ENCODE results near the gene TCOF1.

Gene TCOF1

DNA sequence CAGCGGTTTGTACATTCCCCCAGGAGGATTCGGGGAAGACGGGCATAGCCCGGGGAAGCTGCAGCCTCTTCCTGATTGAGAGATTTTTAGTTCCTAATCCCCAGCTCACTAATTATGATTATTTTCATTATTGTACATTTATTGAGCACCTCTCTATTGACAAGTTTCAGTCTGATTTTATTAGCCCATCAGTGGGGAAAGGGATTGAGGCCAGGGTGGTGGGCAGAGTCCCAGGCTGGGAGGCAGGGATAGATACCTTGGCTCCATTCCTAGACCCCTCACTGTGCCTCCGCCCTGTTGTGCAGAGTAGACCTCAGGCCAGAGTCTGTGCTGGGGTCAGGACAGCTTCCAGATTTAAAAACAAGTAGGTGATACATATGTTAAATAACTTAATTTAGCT lies 27.2 kb downstream of the TCOF1 start:
- TF ChIP-seq, protein P1, sequence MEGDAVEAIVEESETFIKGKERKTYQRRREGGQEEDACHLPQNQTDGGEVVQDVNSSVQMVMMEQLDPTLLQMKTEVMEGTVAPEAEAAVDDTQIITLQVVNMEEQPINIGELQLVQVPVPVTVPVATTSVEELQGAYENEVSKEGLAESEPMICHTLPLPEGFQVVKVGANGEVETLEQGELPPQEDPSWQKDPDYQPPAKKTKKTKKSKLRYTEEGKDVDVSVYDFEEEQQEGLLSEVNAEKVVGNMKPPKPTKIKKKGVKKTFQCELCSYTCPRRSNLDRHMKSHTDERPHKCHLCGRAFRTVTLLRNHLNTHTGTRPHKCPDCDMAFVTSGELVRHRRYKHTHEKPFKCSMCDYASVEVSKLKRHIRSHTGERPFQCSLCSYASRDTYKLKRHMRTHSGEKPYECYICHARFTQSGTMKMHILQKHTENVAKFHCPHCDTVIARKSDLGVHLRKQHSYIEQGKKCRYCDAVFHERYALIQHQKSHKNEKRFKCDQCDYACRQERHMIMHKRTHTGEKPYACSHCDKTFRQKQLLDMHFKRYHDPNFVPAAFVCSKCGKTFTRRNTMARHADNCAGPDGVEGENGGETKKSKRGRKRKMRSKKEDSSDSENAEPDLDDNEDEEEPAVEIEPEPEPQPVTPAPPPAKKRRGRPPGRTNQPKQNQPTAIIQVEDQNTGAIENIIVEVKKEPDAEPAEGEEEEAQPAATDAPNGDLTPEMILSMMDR (IDR thresholded peaks at IDR 0.05; ENCODE audit: control insufficient read depth, insufficient read depth, low read depth, low read length, missing control alignments): no peak
- DNase-seq (ENCODE audit: low read depth): no peak
- H3K4me3 ChIP-seq (ENCODE audit: control insufficient read depth, low read depth, low read length): no peak overlapping the region

DNA sequence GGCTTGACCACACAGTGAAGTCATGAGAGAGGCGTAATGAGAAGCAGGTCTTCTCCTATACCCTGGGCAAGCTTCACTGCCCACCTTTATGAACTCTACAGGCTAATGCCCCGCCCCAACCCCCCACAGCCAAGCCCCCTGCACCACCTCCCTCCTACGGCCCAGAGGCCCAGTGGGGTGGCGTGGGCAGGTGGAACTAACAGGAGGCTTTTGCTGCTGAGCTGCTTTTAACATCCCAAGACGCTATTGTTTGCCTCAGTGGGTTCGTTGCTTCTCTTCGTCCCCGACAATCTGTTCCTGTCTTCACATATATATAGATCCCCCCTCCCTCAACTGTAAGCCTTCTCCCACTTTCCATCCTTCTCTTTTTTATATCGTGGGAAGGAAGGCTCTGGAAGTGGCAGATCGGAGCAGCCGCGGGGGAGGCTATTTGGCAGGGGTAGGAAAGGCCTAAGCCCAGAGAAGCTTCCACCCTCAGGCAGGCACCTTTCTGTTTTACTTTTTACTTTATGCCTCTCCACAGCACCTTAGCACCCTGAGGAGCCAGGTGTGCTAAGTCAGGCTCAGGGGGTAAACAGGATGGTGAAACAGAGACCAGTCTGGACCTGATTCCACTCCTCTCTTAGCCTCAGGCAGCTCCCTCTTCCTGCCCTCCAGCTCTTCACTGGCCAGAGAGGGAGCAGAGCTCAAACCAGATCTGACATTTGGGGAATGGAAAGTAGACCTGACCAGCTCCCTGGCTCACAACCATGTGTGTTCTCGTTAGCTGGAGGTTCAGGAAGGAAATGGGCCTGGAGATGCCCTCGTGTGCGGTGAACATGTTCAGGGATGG lies 28.7 kb downstream of the TCOF1 start:
- TF ChIP-seq, protein P1 (IDR thresholded peaks at IDR 0.05; ENCODE audit: control insufficient read depth, insufficient read depth, low read depth, low read length, missing control alignments): no peak
- no peak overlapping the region for H3K4me3 ChIP-seq (ENCODE audit: control insufficient read depth, low read depth, low read length)
- no peak for DNase-seq (ENCODE audit: low read depth)

- no peak for DNase-seq (ENCODE audit: low read depth)
- no peak overlapping the region for H3K4me3 ChIP-seq (ENCODE audit: control insufficient read depth, low read depth, low read length)
- TF ChIP-seq, protein P1 (IDR thresholded peaks at IDR 0.05; ENCODE audit: control insufficient read depth, insufficient read depth, low read depth, low read length, missing control alignments): no peak
Observed at GRCh38 chr5:150389531-150390266, 32.2 kb downstream of the TCOF1 start.

DNA sequence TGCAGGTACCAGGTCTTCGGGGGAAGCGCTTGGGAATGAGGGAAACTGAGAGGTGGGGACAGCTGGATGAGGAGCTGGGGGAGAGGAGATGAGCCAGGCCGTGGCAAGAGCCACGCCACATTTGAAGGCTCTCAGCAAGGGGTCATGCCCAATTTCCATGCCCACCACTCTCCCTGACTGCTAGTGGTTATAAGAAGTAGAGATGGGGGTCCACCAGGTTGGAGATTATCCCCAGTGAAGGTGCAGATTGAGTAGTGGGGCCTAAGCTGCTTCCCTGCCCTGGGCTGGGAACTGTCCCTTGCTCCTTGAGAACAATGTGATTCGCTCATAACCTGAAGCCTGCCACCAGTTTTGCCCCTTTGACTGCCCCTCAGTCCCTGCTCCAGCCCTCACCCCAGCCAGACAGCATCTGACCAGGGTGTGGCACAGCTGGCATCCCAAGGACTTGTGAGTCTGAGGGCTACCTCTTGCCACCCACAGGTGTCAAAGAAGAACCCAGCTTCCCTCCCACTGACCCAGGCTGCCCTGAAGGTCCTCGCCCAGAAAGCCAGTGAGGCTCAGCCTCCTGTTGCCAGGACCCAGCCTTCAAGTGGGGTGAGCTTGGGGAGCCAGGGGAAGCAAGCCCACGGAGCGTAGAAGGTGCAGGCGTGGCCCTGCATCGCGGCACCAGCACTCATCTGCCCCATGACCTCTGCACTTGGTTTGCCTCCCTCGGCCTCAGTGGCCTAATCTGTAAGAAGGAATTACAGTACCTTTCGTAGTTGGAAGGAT lies 33.8 kb downstream of the TCOF1 start:
- DNase-seq (ENCODE audit: low read depth): no peak
- TF ChIP-seq, protein P1 (IDR thresholded peaks at IDR 0.05; ENCODE audit: control insufficient read depth, insufficient read depth, low read depth, low read length, missing control alignments): no peak
- no peak overlapping the region for H3K4me3 ChIP-seq (ENCODE audit: control insufficient read depth, low read depth, low read length)

GRCh38 chr5:150391986-150392385 lies 34.5 kb downstream of the TCOF1 start:
- TF ChIP-seq, protein P1 (IDR thresholded peaks at IDR 0.05; ENCODE audit: control insufficient read depth, insufficient read depth, low read depth, low read length, missing control alignments): no peak
- DNase-seq (ENCODE audit: low read depth): no peak
- H3K4me3 ChIP-seq (ENCODE audit: control insufficient read depth, low read depth, low read length): no peak overlapping the region

DNA sequence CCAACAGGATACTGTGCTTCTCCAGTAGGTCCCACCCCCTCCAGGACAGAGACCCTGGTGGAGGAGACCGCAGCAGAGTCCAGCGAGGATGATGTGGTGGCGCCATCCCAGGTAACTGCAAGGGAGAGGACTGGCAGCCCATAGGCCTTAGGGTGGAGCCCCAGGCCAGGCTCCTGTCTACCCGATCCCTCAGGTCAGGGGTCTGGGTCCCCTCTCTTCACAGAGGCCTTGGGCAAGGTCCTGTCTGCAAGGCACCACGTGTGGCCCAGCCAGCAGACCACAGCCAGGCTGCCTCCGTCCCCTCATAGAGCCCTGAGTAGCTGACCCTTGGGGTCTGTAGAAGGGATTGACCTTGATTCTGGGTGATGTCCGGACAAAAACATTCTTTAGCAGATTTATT lies 35.2 kb downstream of the TCOF1 start:
- DNase-seq (ENCODE audit: low read depth): no peak
- TF ChIP-seq, protein P1 (IDR thresholded peaks at IDR 0.05; ENCODE audit: control insufficient read depth, insufficient read depth, low read depth, low read length, missing control alignments): no peak

More for the DNA sequence above, 35.2 kb downstream of the TCOF1 start:
- no peak overlapping the region for H3K4me3 ChIP-seq (ENCODE audit: control insufficient read depth, low read depth, low read length)

Data from AG09309 (cell line).